Neural cell (in vitro differentiated cells): ENCODE data around the gene CELSR3.
A peak's percentile ranks its signal among the peaks of the same experiment; 100 is the strongest.

Source experiments
- EZH2 ChIP-seq: fragments of 200-600, 300-800 bp; shearing (Covaris generic), sonication (generic); IDR thresholded peaks from 2 replicates; pipeline ENCODE4 v1.6.1; 2014; ENCODE audit warnings: antibody characterized with exemption, low read length, borderline replicate concordance, mild to moderate bottlenecking; ENCODE audit not compliant: insufficient read depth, poor library complexity, severe bottlenecking
- POLR2AphosphoS5 ChIP-seq: IDR thresholded peaks from 2 replicates; pipeline ENCODE4 v1.6.1; 2012
- SMC3 ChIP-seq: fragments of 450-650 bp; conservative IDR thresholded peaks from 2 replicates; pipeline ENCODE4 v1.6.1; 2014; ENCODE audit warnings: antibody characterized with exemption, mild to moderate bottlenecking, moderate library complexity; ENCODE audit not compliant: poor library complexity
- TAF1 ChIP-seq: IDR thresholded peaks from 2 replicates; pipeline ENCODE4 v1.6.1; 2012; ENCODE audit warnings: low read depth
- TF ChIP-seq, protein P1 (sequence below): IDR thresholded peaks from 2 replicates; pipeline ENCODE4 v1.6.1; 2012; ENCODE audit warnings: borderline replicate concordance
- TF ChIP-seq, protein P2 (sequence below): fragments of 450-650 bp; IDR thresholded peaks from 2 replicates; pipeline ENCODE4 v1.5.1; 2014; ENCODE audit warnings: antibody characterized with exemption, mild to moderate bottlenecking, moderate library complexity; ENCODE audit not compliant: poor library complexity, severe bottlenecking

DNA sequence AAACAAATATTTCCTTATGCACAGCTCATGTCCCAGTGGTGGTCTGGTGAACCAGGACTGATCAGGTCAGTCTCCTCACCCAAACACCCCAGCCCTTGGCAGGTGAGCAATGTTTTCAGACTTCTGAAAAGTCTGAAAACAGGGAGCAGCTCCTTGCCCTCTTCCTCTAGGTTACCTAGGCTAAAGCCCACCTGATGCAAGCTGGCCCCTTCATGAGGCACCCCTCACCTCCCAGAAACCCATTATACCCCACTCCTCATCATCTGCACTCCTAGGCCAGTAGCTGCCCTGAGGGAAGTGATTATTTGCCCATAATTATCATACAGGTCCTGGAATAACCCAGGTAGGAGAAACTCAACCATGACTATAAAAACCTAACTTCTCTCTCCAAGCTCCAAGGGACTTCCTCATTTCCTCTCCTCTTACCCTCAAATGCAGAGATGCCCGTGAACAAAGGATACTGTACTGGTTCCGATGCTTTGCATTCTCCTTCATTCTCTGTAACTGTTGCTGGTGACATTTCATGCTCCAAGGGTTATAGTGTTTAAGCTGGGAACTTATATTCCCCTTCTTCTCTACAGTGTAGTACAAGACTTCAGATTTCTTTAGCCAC, 28.3 kb upstream of the CELSR3 start:
- TF ChIP-seq POLR2AphosphoS5, result peak; percentile 12
- TF ChIP-seq, protein P1, sequence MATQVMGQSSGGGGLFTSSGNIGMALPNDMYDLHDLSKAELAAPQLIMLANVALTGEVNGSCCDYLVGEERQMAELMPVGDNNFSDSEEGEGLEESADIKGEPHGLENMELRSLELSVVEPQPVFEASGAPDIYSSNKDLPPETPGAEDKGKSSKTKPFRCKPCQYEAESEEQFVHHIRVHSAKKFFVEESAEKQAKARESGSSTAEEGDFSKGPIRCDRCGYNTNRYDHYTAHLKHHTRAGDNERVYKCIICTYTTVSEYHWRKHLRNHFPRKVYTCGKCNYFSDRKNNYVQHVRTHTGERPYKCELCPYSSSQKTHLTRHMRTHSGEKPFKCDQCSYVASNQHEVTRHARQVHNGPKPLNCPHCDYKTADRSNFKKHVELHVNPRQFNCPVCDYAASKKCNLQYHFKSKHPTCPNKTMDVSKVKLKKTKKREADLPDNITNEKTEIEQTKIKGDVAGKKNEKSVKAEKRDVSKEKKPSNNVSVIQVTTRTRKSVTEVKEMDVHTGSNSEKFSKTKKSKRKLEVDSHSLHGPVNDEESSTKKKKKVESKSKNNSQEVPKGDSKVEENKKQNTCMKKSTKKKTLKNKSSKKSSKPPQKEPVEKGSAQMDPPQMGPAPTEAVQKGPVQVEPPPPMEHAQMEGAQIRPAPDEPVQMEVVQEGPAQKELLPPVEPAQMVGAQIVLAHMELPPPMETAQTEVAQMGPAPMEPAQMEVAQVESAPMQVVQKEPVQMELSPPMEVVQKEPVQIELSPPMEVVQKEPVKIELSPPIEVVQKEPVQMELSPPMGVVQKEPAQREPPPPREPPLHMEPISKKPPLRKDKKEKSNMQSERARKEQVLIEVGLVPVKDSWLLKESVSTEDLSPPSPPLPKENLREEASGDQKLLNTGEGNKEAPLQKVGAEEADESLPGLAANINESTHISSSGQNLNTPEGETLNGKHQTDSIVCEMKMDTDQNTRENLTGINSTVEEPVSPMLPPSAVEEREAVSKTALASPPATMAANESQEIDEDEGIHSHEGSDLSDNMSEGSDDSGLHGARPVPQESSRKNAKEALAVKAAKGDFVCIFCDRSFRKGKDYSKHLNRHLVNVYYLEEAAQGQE, result no peak
- TF ChIP-seq, protein P2, sequence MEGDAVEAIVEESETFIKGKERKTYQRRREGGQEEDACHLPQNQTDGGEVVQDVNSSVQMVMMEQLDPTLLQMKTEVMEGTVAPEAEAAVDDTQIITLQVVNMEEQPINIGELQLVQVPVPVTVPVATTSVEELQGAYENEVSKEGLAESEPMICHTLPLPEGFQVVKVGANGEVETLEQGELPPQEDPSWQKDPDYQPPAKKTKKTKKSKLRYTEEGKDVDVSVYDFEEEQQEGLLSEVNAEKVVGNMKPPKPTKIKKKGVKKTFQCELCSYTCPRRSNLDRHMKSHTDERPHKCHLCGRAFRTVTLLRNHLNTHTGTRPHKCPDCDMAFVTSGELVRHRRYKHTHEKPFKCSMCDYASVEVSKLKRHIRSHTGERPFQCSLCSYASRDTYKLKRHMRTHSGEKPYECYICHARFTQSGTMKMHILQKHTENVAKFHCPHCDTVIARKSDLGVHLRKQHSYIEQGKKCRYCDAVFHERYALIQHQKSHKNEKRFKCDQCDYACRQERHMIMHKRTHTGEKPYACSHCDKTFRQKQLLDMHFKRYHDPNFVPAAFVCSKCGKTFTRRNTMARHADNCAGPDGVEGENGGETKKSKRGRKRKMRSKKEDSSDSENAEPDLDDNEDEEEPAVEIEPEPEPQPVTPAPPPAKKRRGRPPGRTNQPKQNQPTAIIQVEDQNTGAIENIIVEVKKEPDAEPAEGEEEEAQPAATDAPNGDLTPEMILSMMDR, result no peak
- no peak for TF ChIP-seq TAF1
- TF ChIP-seq SMC3, result no peak
- no peak for TF ChIP-seq EZH2
